ENCODE results near the gene OR2V1.
A peak's percentile ranks its signal among the peaks of the same experiment; 100 is the strongest.
"Not testable (repeated sequence)": the region's sequence is repeated elsewhere in the genome, so short reads cannot be mapped to it uniquely, and the experiment has no call there.

The OR2V1 gene

DNA sequence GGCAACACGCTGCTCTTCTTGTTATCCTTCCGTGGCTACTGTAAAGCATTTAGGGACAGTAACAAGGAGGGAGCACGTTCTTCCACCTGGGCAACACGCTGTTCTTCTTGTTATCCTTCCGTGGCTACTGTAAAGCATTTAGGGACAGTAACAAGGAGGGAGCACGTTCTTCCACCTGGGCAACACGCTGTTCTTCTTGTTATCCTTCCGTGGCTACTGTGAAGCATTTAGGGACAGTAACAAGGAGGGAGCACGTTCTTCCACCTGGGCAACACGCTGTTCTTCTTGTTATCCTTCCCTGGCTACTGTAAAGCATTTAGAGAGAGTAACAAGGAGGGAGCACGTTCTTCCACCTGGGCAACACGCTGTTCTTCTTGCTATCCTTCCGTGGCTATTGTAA, 17.4 kb downstream of the OR2V1 start:
- not testable (repeated sequence) for H3K4me3 Mint-ChIP-seq; H3K9me3 Mint-ChIP-seq; DNase-seq; H3K27ac Mint-ChIP-seq; H3K36me3 Mint-ChIP-seq (ENCODE audit: insufficient read depth); ATAC-seq (replicated peaks)
- Mint-ChIP-seq H3K4me1 (ENCODE audit: low read depth in 2 of 2) (peaks cover 0 to 10% of the 10 kb centered on the region in 2 donors), H3K27me3 (peaks cover 88 to 91% of the 10 kb centered on the region in 2 donors)

DNA sequence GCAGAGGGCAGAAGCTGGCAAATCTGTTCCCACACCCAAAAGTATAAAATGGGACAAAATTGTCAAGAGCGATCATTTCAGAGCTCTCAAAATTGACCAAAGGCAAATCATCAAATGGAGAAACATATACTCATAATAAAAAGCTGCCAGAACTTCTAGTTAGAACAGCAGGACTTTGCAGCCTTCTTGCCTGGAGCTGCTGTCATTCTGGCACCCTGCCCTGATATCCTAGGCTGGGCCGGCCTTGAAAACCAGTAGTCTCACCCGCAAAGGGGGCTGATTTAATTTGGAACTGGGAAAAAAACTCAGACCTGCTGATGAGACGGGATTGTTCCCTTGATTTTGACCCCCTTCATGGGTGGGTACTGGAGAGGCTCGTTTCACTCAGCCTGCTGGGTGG, 18.5 kb downstream of the OR2V1 start:
- H3K4me3 Mint-ChIP-seq: no peak overlapping the region
- H3K4me1 Mint-ChIP-seq (ENCODE audit: low read depth in 2 of 2): peaks cover 0 to 10% of the 10 kb centered on the region in 2 donors
- ATAC-seq (replicated peaks): no peak
- no peak overlapping the region for H3K27ac Mint-ChIP-seq
- H3K36me3 Mint-ChIP-seq (ENCODE audit: insufficient read depth): no peaks in the 10 kb centered on the region
- H3K27me3 Mint-ChIP-seq: peaks cover 88 to 91% of the 10 kb centered on the region in 2 donors
- H3K9me3 Mint-ChIP-seq: no peaks in the 10 kb centered on the region
- DNase-seq: no peak

DNA sequence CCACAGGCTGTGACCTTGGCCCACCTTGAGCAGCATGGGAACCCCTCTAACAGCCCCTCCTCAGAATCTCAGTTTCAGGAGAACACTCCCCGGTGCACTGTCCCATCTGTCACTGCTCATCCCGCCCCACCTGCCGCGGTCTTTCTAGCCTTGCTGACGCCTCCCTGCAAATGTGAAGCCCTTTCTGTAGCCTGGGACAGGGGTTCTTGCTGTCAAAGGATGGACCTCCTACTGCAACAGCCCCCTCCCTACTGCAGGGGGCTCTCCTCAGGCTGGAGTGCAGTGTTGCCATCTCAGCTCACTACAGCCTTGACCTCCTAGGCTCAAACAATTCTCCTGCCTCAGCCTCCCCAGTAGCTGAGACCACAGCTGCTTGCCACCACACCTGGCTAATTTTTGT, 20.0 kb downstream of the OR2V1 start:
- no peak for DNase-seq
- H3K4me1 Mint-ChIP-seq (ENCODE audit: low read depth in 2 of 2): peaks cover 0 to 10% of the 10 kb centered on the region in 2 donors
- peaks cover 81 to 92% of the 10 kb centered on the region in 2 donors for H3K27me3 Mint-ChIP-seq
- no peaks in the 10 kb centered on the region for H3K36me3 Mint-ChIP-seq (ENCODE audit: insufficient read depth)
- no peak for ATAC-seq (replicated peaks)
- no peak overlapping the region for H3K4me3 Mint-ChIP-seq
- H3K9me3 Mint-ChIP-seq: no peaks in the 10 kb centered on the region
- no peak overlapping the region for H3K27ac Mint-ChIP-seq

DNA sequence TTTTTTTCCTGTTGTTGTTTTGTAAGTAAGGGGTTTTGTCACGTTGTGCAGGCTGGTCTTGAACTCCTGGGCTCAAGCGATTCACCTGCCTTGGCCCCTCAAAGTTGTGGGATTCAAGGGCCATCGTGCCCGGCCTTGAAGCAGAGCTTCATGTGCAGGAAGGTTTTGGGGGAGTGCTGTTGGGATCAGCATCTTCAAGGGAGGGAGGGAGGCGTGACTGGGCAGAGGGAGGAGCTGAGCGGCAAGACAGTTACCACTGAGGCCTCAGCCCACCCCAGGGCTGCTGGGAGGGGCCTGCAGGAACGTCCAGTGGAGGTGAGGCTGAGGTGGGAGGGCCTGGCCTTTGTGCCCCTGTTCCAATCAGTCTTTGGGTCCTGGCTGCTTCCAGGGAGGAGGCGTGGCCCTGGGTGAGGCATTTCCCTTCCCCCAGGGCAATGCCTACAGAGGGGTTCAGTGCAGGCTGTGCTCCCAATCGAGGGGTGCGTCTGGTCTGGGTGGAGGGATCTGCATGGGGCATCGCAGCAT, 21.4 kb downstream of the OR2V1 start:
- H3K36me3 Mint-ChIP-seq (ENCODE audit: insufficient read depth): no peaks in the 10 kb centered on the region
- ATAC-seq (replicated peaks): no peak
- H3K4me3 Mint-ChIP-seq: no peak overlapping the region
- no peak for DNase-seq
- peaks cover 78 to 92% of the 10 kb centered on the region in 2 donors for H3K27me3 Mint-ChIP-seq
- peaks cover 0 to 3% of the 10 kb centered on the region in 2 donors for H3K4me1 Mint-ChIP-seq (ENCODE audit: low read depth in 2 of 2)
- no peaks in the 10 kb centered on the region for H3K9me3 Mint-ChIP-seq
- H3K27ac Mint-ChIP-seq: no peak overlapping the region

DNA sequence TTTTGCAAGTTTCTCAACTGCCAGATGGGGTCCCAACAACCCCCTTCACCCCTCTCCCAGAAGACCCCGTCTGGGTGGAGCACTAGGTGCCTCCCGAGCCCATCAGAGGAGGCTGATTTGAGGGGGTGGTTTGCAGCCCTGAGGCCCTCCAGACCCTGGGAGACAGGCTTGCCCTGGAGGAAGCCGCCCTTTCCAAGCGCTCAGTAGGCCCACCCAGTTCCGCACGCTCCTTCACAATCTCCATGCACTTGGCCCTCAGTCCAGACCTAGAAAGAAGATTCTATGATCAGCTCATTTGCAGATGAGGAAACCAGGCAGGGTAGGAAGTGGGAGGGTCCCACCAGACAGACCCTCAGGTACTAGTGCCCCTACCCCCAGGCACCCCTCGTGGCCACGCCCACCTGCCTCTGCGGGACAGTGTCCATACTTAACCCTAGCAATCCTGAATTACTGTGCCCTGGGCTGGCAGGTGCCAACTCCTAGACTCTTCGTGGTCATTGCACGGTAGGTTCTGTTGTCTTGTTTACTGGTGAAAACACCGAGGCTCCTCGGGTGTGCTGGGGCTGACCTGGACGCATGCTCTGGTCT, 22.3 kb downstream of the OR2V1 start:
- Mint-ChIP-seq H3K4me1 (ENCODE audit: low read depth in 2 of 2) (peaks cover 4 to 7% of the 10 kb centered on the region in 2 donors), H3K9me3 (no peaks in the 10 kb centered on the region)

DNA sequence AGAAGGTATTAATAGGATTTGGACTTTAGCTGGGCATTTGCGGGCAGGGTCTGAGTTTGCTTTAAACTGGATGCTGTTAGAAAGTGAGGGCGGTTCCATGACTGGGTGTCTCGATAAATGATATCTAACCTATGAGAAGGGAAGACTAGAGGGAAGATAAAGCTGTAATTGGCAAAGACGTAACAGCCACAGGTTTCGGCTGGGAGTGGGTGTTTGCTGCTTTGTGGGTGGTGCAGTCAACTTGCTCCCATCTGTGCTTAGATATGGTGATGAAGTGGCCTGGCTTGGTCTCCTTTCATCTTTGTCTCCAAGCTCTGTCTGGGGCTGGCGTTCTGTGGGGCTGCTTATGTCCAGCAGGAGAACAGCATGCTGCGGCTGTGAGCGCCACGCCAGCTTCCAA, 23.3 kb downstream of the OR2V1 start:
- no peak for DNase-seq
- Mint-ChIP-seq H3K4me3 (no peak overlapping the region), H3K27me3 (peaks cover 77 to 92% of the 10 kb centered on the region in 2 donors)

More for the DNA sequence above, 22.3 kb downstream of the OR2V1 start:
- DNase-seq (no peak), ATAC-seq (replicated peaks) (no peak)
- Mint-ChIP-seq H3K4me3 (no peak overlapping the region), H3K27me3 (peaks cover 77 to 92% of the 10 kb centered on the region in 2 donors), H3K36me3 (ENCODE audit: insufficient read depth) (no peaks in the 10 kb centered on the region), H3K27ac (no peak overlapping the region)

DNA sequence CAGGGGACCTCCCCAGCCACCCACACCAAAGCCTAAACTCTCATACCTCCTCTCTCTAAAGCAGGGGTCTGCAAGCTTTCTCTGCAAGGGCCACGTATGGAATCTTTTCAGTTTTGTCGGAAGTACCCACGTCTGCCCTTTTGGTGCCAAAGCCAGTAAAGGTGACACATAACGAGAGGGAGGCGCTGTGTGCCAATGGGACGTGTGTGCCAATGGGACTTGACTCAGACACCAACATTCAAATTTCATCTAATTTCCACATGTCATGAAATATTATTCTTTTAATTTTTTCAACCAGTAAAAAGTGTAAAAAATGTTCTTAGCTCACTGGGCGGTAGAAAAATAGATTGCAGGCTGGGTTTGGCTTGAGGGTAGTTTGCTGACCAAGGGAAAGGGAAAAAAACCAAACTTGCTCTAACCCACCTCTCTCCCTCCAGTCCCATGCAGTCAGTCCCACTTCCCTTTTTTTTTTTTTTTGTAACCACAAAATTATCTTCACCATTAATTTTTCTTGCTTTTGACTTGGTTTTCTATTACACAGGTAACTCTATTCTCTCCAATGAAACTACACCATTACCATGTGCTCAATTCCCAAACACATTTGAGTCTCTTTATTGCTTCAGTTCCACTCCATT, 25.5 kb downstream of the OR2V1 start:
- Mint-ChIP-seq H3K9me3 (no peaks in the 10 kb centered on the region), H3K27ac (no peak overlapping the region), H3K27me3 (peaks cover 57 to 70% of the 10 kb centered on the region in 2 donors), H3K36me3 (ENCODE audit: insufficient read depth) (no peaks in the 10 kb centered on the region), H3K4me1 (ENCODE audit: low read depth in 2 of 2) (peaks cover 4 to 7% of the 10 kb centered on the region in 2 donors), H3K4me3 (no peak overlapping the region)
- ATAC-seq (replicated peaks): no peak
- no peak for DNase-seq

More for the DNA sequence above, 23.3 kb downstream of the OR2V1 start:
- Mint-ChIP-seq H3K9me3 (no peaks in the 10 kb centered on the region), H3K27ac (no peak overlapping the region), H3K36me3 (ENCODE audit: insufficient read depth) (no peaks in the 10 kb centered on the region), H3K4me1 (ENCODE audit: low read depth in 2 of 2) (peaks cover 4 to 7% of the 10 kb centered on the region in 2 donors)
- no peak for ATAC-seq (replicated peaks)

DNA sequence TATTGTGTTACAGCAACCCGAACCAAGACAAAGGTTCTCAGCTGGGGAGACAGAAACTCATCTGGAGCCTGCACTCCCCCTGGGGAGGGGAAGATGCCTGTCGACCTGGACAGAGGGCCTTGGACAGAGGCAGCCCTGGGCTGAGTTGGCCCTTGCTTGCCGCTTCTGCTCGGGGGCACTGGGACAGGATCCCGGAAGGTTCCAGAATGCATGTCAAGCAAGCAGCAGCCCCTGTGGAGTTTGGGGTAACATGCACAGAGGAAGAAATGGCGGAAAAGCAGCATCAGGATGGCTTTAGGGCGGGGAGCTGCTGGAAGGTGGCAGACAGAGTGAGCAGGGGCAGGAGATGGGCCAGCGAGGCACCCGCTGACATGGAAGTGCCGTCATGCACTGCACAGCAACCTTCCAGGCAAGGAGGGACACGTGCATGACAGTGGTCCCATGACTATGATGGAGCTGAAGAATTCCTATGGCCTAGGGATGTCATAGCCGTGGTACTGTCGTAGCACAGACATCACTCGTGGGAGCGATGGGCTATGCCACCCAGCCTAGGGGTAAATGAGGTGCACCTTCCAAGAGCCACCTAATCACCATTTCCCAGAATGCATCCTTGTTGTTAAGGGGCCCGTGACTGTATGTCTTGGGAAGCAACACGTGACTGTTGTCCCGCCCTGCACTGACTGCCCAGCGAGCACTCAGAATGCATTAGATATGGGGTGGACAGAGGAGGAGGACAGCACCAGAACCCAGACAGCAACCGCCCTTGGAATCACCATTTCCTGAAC, 26.2 kb downstream of the OR2V1 start:
- Mint-ChIP-seq H3K27me3 (peaks cover 57 to 70% of the 10 kb centered on the region in 2 donors), H3K4me3 (peak overlapping the region in 1 of 2 donors; percentile 62), H3K4me1 (ENCODE audit: low read depth in 2 of 2) (peaks cover 4 to 10% of the 10 kb centered on the region in 2 donors)
- H3K36me3 Mint-ChIP-seq (ENCODE audit: insufficient read depth); H3K27ac Mint-ChIP-seq; ATAC-seq (replicated peaks); H3K9me3 Mint-ChIP-seq; DNase-seq: not testable (repeated sequence)

DNA sequence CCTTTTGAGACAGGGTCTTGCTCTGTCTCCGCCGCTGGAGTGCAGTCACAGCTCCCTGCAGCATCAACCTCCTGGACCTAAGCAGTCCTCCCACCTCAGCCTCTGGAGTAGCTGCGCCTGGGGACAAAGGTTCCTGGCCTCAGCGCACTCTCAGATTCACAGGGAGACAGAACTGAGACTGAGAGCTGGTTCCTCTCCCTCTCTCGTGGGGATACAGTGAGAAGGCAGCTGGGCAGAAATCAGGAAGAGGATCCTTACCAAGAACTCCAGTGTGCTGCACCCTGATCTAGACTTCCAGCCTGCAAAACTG, 26.8 kb downstream of the OR2V1 start:
- not testable (repeated sequence) for ATAC-seq (replicated peaks); DNase-seq
- H3K27me3 Mint-ChIP-seq: peaks cover 57 to 70% of the 10 kb centered on the region in 2 donors

DNA sequence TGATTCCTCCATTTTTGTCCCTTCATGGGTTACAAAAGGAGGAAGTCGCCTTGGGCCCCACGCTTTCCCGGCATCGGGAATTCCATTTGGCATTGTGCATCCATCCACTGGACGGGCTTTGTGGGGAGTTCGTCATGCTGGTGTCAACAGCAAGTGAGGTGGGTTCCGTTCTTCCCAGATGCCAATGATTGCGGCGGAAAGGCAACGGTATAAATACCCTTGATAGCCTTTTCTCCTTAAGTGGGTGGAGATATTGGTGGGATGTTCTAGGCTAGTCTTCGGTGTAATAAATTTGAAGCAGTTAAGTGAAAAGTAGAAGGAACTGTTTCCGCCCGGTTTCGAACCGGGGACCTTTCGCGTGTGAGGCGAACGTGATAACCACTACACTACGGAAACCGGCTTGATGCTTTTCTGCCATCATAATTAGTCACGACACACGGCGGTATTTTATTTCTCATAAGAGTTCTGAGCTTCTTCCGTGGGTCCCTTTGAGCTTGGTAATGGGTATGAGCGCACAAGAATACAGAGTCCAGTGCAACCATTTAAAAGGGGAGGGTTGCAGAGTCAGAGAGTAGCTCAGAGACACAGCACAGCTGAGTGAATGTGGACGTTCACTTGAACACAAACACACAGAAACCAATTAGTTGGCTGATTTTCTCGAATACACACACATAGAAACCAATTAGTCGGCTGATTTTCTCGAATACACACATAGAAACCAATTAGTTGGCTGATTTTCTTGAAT, 28.9 kb downstream of the OR2V1 start:
- DNase-seq; H3K27ac Mint-ChIP-seq; H3K4me3 Mint-ChIP-seq; ATAC-seq (replicated peaks); H3K36me3 Mint-ChIP-seq (ENCODE audit: insufficient read depth); H3K9me3 Mint-ChIP-seq: not testable (repeated sequence)
- peaks cover 4 to 14% of the 10 kb centered on the region in 2 donors for H3K4me1 Mint-ChIP-seq (ENCODE audit: low read depth in 2 of 2)
- peaks cover 37 to 56% of the 10 kb centered on the region in 2 donors for H3K27me3 Mint-ChIP-seq

More for the DNA sequence above, 26.8 kb downstream of the OR2V1 start:
- Mint-ChIP-seq H3K4me1 (ENCODE audit: low read depth in 2 of 2) (peaks cover 4 to 14% of the 10 kb centered on the region in 2 donors), H3K4me3 (peak overlapping the region; percentile 58 to 62)
- H3K27ac Mint-ChIP-seq; H3K9me3 Mint-ChIP-seq; H3K36me3 Mint-ChIP-seq (ENCODE audit: insufficient read depth): not testable (repeated sequence)

DNA sequence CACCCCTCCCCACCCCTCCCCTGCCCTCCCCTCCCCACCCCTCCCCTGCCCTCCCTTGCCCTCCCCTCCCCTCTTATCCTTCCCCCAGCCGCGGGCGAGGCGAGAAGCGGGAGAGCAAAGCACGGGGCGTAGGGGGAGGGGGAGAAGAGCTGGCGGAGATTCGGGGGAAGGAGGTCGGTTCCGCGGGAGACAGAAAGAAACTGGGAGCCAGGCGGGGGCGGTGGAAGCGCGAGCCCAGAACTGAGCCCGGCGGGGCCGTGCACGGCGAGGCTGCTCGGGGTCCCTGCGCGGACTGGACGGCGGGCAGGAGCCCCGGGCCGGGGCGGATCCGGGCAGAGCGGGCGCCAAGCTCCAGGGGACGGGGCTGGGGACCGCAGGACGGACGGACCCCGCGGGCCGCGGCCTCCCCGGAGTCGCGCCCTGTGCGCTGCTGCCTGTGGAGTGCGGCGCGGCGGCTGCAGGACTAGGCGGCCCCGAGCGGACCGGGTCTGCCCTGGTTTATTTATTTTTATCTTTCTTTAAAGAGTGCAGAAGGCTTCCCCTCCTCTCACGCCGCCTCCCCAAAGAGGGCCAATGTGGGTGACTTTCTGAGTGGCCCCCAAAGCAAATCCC, 29.8 kb downstream of the OR2V1 start:
- peaks cover 4 to 14% of the 10 kb centered on the region in 2 donors for H3K4me1 Mint-ChIP-seq (ENCODE audit: low read depth in 2 of 2)
- ATAC-seq (replicated peaks): not testable (repeated sequence)

DNA sequence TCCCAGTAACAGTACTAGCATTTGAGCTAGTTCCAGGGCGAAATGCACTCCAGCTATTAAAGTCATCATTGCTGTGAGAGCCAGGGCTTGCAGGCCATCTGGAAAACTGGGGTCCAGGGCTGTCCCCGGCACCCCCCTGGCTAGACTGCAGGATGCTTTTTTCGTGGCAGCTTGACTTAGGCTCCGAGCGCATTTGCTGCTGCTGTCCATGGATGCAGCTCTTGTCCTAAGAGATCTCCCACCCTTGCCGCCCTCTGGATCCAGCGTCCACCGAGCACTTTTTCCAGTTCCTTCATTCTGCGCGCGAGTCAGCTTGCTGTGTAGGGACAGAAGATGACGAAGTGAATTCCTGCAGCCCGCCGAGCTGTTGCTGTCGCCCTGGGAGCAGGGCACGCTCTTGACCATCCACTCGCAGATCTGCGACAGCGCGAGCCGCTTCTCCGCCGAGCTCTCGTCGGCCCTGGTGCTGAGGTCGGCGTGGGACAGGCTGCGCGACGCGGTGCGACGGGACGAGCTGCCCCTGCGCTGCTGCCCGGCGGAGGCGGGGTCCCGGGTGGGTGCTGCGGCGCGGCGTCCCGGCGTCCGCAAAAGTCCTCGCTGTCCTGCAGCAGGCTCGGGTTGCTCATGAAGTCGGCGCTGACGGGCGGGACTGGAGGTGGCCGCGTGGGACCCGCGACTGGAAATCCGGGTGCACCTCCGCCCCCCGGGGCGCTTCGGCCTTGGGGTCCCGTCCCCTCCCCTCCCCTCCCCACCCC, 30.7 kb downstream of the OR2V1 start:
- Mint-ChIP-seq H3K27me3 (peaks cover 26 to 43% of the 10 kb centered on the region in 2 donors), H3K4me3 (peak overlapping the region in 1 of 2 donors; percentile 38), H3K36me3 (ENCODE audit: insufficient read depth) (peaks cover 8% of the 10 kb centered on the region), H3K27ac (no peak overlapping the region), H3K4me1 (ENCODE audit: low read depth in 2 of 2) (peaks cover 4 to 14% of the 10 kb centered on the region in 2 donors), H3K9me3 (no peaks in the 10 kb centered on the region)
- DNase-seq (no peak), ATAC-seq (replicated peaks) (no peak)

More for the DNA sequence above, 29.8 kb downstream of the OR2V1 start:
- H3K36me3 Mint-ChIP-seq (ENCODE audit: insufficient read depth); H3K27ac Mint-ChIP-seq; H3K4me3 Mint-ChIP-seq; DNase-seq; H3K9me3 Mint-ChIP-seq: not testable (repeated sequence)
- peaks cover 34 to 46% of the 10 kb centered on the region in 2 donors for H3K27me3 Mint-ChIP-seq
